Spleen (tissue), 11 donors: ENCODE results near the gene ALDH5A1. TPM values are rescaled to one million over a fixed set of nuclear protein-coding genes. Genes with fewer than 3 reads are reported as not detected.

ENCODE experiments used
- DNase-seq: peaks from one replicate; pipeline ENCODE4 v3.0.0-alpha.2; 2020
- H3K27ac ChIP-seq, 8 donors: fragments of 200-600 bp; sonication (generic) in 7 of 8; 1 replicate in 4 of 8; 2 replicates in 4 of 8; pipeline versions ENCODE4 v1.5.0 to v1.8.0; 2016 to 2021; ENCODE audit warnings: inconsistent platforms in 4 of 8, mild to moderate bottlenecking in 4 of 8, moderate library complexity in 1 of 8
- H3K27me3 ChIP-seq, 7 donors: fragments of 200-600 bp; sonication (generic) in 6 of 7; replicated peaks in 1 of 7; 1 replicate in 4 of 7; 2 replicates in 3 of 7; pipeline versions ENCODE4 v1.5.0 to v1.8.0; 2016 to 2021; ENCODE audit warnings: inconsistent platforms in 3 of 7, mild to moderate bottlenecking in 1 of 7
- H3K36me3 ChIP-seq, 6 donors: fragments of 200-600 bp; sonication (generic) in 5 of 6; 1 replicate in 4 of 6; 2 replicates in 2 of 6; pipeline versions ENCODE4 v1.5.0 to v1.8.0; 2016 to 2021; ENCODE audit warnings: inconsistent platforms in 2 of 6
- H3K4me1 ChIP-seq, 6 donors: fragments of 200-600 bp; sonication (generic) in 5 of 6; 1 replicate in 3 of 6; 2 replicates in 3 of 6; pipeline versions ENCODE4 v1.5.0 to v1.8.0; 2016 to 2021; ENCODE audit warnings: inconsistent platforms in 3 of 6
- H3K4me3 ChIP-seq, 8 donors: fragments of 200-600 bp; sonication (generic) in 7 of 8; 1 replicate in 4 of 8; 2 replicates in 4 of 8; pipeline versions ENCODE4 v1.5.0 to v1.8.0; 2016 to 2021; ENCODE audit warnings: inconsistent platforms in 4 of 8, mild to moderate bottlenecking in 4 of 8, moderate library complexity in 2 of 8
- H3K9me3 ChIP-seq, 8 donors: fragments of 200-600 bp; sonication (generic) in 7 of 8; 1 replicate in 4 of 8; 2 replicates in 4 of 8; pipeline versions ENCODE4 v1.5.0 to v1.8.0; 2016 to 2021; ENCODE audit warnings: inconsistent platforms in 4 of 8
- CTCF ChIP-seq, 11 experiments: fragments of 200-600 bp in 7 of 11; fragments of 450-650 bp in 4 of 11; sonication (generic) in 4 of 11; IDR thresholded peaks in 8 of 11; conservative IDR thresholded peaks in 3 of 11; 1 replicate in 7 of 11; 2 replicates in 4 of 11; pipeline versions ENCODE4 v1.4.0 to v1.8.0; 2016 to 2021; ENCODE audit warnings: antibody characterized with exemption in 11 of 11, inconsistent platforms in 4 of 11, mild to moderate bottlenecking in 1 of 11
- POLR2A ChIP-seq, 3 donors: fragments of 450-650 bp; IDR thresholded peaks; one replicate each; pipeline ENCODE4 v1.5.1; 2017; ENCODE audit warnings: antibody characterized with exemption in 3 of 3, mild to moderate bottlenecking in 1 of 3
- POLR2AphosphoS5 ChIP-seq, 3 donors: sonication (generic); formaldehyde crosslinking; IDR thresholded peaks; one replicate each; pipeline ENCODE4 v1.5.1; 2017; ENCODE audit warnings: antibody characterized with exemption in 3 of 3
- WGBS, 5 donors: extraction: QIAGEN DNeasy Blood & Tissue Kit in 3 of 5; methylation state at CpG; one replicate each; pipeline versions ENCODE4 v1.1.5 to v1.1.7; 2013 to 2018; 5-methylcytosine and 5-hydroxymethylcytosine counted together
- intact Hi-C: fragments of 100-400 bp; cut with DNase I; formaldehyde crosslinking; loops from one replicate; pipeline ENCODE4 v1.15.0; 2023; ENCODE audit warnings: low total_unique reads
- polyA plus RNA-seq, 3 donors: library from polyadenylated mRNA; stranded (reverse); fragments of 200-250 nt; gene quantifications; one replicate each; pipeline ENCODE4 v1.2.1, GENCODE V29; 2013
- total RNA-seq, 7 donors: library from RNA; depleted of rRNA in 3 of 7; stranded (reverse); fragments of >200 nt in 3 of 7; fragmentation: NEBNext Ultra II Directional in 4 of 7; extraction: Animal tissue kit (Norgen Biotek cat#: 25700) in 4 of 7; gene quantifications; one replicate each; pipeline versions ENCODE4 v1.1.0 to v1.2.1, GENCODE V29; 2016 to 2021
- donor health status: healthy with polysubstance abuse.
- donor health status: DM: no; HTN: no; CAD: no; lungs with moderate emphysema.
- donor health status: DM: no; HTN: no; CAD: no.
- donor health status: Bipolar disorder and iron deficiency.
- donor health status: healthy.
- donor health status: DM: no; HTN: no; CAD: no.
- donor health status: DM: yes; HTN: yes; CAD: no.

The ALDH5A1 gene
- total and polyA plus RNA-seq, 10 donors: 5.7 to 16.6 (median 10.1) TPM

DNA sequence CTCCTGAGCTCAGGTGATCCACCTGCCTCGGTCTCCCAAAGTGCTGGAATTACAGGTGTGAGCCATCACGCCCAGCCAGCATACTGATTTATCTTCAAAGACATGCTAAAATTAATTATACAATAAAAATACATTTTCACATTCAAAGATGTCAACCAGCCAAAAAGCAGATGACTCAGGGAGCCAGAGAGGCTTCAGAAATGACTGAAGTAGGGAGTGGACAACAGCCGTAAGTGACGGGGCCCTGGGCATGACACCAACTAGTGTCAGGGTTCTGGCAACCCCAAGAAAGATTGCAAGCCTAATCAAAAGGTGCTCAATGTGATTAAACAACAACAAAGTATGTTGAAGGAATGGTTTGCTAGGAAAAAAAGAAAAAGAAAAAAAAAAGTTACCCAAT, 33.8 kb upstream of the ALDH5A1 start:
- Histone ChIP-seq H3K36me3 (no peaks in the 10 kb centered on the region), H3K27me3 (no peaks in the 10 kb centered on the region), H3K4me1 (no peaks in the 10 kb centered on the region), H3K4me3 (no peak overlapping the region), H3K9me3 (no peaks in the 10 kb centered on the region), H3K27ac (no peak overlapping the region)
- TF ChIP-seq POLR2A (IDR thresholded peaks at IDR 0.05) (no peak), POLR2AphosphoS5 (IDR thresholded peaks at IDR 0.05) (no peak), CTCF (IDR thresholded peaks at IDR 0.05 in 8 of 11, conservative IDR thresholded peaks at IDR 0.05 in 3 of 11) (no peak)
- WGBS, 5 donors: 92 to 98% (median 94%) methylated on average over 4 of the region's 4 CpGs
- intact Hi-C loops: no loop called here
- no peak for DNase-seq

DNA sequence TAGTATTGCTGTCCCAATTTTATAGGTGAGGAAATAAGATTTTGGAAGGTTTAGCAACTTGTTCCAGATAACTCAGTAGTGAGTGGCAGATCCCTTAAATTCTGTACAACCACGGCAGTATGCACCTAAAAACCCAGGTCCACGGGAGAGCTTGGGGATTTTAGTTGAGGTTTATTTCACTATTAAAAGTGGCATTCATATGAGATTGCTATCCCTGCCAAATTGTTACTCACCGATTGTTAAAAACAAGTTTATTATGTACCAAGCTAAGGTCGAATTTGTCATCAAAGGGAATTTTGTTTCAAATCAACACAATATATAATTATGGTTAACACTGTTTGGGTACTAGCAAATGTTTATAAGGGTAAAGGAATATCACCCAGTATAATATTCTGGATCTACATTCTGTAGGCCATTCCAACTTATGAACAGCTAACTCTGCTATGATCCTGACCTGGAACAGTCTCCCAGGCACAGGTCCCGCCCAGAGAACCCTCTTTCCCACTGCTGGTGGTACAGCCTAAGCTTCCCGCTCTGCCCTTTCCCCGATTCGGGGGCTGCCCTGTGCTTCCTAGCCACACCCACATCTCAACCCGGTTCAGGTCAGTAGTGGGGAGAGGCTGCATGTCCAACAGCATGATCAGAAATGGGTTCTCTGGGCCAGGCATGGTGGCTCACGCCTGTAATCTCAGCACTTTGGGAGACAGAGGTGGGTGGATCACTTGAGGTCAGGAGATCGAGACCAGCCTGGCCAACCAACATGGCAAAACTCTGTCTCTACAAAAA, 30.3 kb upstream of the ALDH5A1 start:
- H3K9me3 ChIP-seq: no peaks in the 10 kb centered on the region
- no peaks in the 10 kb centered on the region for H3K4me1 ChIP-seq
- H3K4me3 ChIP-seq: no peak overlapping the region
- no peak for DNase-seq
- no peak overlapping the region for H3K27ac ChIP-seq
- no peaks in the 10 kb centered on the region for H3K36me3 ChIP-seq
- TF ChIP-seq POLR2AphosphoS5 (IDR thresholded peaks at IDR 0.05) (no peak), CTCF (IDR thresholded peaks at IDR 0.05 in 8 of 11, conservative IDR thresholded peaks at IDR 0.05 in 3 of 11) (no peak), POLR2A (IDR thresholded peaks at IDR 0.05) (no peak)
- H3K27me3 ChIP-seq: no peaks in the 10 kb centered on the region
- intact Hi-C loops: no loop called here
- WGBS, 5 donors: 84 to 92% (median 90%) methylated on average over 11 of the region's 11 CpGs

GRCh38 chr6:24469811-24470210, 25.0 kb upstream of the ALDH5A1 start:
- H3K4me1 ChIP-seq: no peaks in the 10 kb centered on the region
- no peaks in the 10 kb centered on the region for H3K36me3 ChIP-seq
- no peak for TF ChIP-seq POLR2AphosphoS5 (IDR thresholded peaks at IDR 0.05)
- TF ChIP-seq CTCF (IDR thresholded peaks at IDR 0.05 in 8 of 11, conservative IDR thresholded peaks at IDR 0.05 in 3 of 11): no peak
- TF ChIP-seq POLR2A (IDR thresholded peaks at IDR 0.05): no peak
- no peak overlapping the region for H3K4me3 ChIP-seq
- no peak for DNase-seq
- 91 to 98% (median 94%) methylated on average over 7 of the region's 7 CpGs for WGBS, 5 donors
- no peaks in the 10 kb centered on the region for H3K9me3 ChIP-seq
- H3K27me3 ChIP-seq: no peaks in the 10 kb centered on the region
- intact Hi-C loops: no loop called here
- no peak overlapping the region for H3K27ac ChIP-seq

GRCh38 chr6:24472181-24472580, 22.6 kb upstream of the ALDH5A1 start:
- Histone ChIP-seq H3K4me3 (no peak overlapping the region), H3K4me1 (no peaks in the 10 kb centered on the region), H3K27me3 (no peaks in the 10 kb centered on the region), H3K36me3 (no peaks in the 10 kb centered on the region), H3K9me3 (no peaks in the 10 kb centered on the region), H3K27ac (no peak overlapping the region)
- TF ChIP-seq POLR2AphosphoS5 (IDR thresholded peaks at IDR 0.05): no peak
- no peak for TF ChIP-seq POLR2A (IDR thresholded peaks at IDR 0.05)
- TF ChIP-seq CTCF (IDR thresholded peaks at IDR 0.05 in 8 of 11, conservative IDR thresholded peaks at IDR 0.05 in 3 of 11): no peak
- intact Hi-C loops: no loop called here
- no peak for DNase-seq
